Skin of body (tissue), 2 donors: ENCODE results near the gene TMEM47. TPM values are rescaled to one million over a fixed set of nuclear protein-coding genes. Genes with fewer than 3 reads are reported as not detected.
A peak's percentile ranks its signal among the peaks of the same experiment; 100 is the strongest.

Experiments used
- DNase-seq: peaks from one replicate; lab custom pipeline; 2025; lab: John Stamatoyannopoulos, UW
- total RNA-seq: library from RNA; depleted of rRNA; stranded (reverse); fragments of >200 nt; gene quantifications from one replicate; pipeline ENCODE4 v1.2.3, GENCODE V29; 2014

TMEM47 gene
- total RNA-seq, result 22.5 TPM

DNA sequence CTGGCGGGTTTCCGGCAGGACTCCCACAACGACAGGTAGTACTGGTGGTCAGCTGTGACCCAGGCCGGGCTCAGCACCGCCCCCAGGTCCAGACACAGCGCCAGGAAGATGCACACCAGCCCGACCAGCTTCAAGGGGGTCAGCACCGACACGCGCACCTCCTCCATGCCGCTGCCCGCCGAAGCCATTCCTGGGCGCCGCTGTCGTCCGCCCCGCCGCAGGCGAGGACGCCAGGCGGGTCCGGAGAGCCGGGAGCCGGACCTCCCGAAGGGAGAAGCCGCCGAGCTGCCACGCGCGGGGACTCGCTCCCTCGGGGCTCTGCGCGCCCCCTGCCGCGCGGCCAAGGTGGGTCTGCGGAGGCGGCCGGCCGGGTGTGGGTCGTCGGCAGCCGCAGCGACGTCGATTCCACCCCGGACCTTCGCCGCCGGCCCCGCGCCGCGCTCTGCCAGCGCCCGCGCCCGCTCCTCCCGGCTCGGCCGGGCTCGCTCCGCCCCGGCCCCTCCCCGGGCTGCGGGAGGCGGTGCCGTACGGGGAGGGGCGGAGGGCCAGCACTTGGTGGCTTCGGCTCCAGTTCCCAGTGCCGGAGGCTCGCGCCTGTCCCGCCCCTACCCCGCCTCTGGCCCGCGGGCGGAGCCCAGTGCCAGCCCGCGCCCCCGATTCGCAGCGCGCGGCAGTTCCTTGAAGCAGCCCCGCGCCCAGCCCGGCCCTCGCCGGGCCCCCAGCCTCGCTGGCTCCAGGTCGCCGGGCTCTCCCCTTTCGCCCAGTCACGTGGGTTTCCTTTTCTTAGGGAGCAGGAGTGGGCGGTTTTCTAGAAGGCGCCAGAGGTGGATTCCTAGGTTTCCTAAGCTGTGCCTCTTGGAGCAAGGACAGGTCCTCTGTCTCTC, at the start of gene TMEM47:
TMEM47 (minus strand) TSS at position 444 of the 884 bp plus-strand sequence; CDS start at position 188, 256 bp downstream.
- DNase-seq, result peak; percentile 31

DNA sequence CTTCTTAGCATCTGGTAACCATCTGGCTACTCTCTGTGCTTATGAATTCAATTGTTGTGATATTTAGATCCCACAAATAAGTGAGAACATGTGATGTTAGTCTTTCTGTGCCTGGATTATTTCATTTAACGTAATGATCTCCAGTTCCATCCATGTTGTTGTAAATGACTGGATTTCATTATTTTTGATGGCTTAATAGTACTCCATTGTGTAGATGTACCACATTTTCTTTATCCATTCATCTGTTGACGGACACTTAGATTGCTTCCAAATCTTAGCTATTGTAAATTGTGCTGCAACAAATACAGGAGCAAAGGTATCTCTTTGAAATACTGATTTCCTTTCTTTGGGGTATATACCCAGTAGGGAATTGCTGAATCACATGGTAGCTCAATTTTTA, 30.0 kb upstream of the TMEM47 start:
- DNase-seq, result no peak

DNA sequence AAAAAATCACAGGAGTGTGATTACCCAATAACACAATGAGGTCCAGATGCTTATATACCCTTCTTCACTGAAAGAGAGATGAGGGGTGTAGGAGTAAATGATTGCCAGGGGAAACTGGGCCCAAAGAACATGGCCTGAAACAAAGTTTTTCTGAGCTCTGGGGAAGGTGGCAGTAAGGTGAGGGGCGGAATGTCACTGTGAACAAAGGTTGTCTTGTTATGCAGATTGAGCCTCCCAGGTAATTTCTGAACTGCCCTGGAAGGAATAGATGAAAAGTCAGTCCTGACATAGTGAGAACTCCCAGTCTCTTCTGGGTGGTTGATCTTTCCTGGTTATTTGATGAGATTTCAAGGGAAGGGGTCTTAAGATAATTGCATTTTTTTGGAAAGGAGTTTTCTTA, 2.5 kb upstream of the TMEM47 start:
- DNase-seq, result no peak

DNA sequence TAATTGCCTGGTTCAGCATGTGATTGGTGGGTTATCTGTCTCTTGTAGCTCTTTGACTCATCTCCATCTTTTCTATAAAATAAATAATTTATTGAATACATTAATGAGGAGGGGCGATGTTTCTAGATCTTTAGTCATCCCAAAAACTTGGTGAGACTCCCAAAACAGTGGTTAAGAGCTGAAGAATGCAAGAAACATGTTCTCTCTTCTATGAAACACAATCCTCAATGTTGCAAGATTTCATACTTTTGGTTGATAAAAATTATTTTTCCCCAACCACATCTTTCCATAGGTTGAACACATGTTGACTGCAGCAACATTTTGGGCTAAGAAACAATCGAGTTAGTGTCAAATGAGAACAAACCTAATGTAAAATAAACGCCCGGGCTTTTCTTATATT, 1.2 kb upstream of the TMEM47 start:
- no peak for DNase-seq

DNA sequence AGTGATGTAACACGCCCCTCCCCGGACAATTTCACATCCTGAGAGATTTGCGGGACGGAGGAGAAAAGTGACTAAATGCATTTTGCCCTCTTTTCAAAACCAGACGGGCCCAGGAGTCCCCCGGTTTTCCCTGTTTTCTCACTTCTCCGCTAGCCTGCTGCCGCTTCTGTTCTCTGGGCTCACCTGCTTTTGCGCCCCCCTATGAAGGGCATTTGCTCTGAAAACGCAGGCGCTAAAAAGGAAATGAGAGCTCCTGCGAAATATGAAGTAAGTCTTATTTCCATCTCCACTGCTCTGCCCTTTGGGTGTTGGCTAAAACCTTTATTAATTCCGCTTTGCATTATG, 613 bp upstream of the TMEM47 start:
- DNase-seq, result no peak

DNA sequence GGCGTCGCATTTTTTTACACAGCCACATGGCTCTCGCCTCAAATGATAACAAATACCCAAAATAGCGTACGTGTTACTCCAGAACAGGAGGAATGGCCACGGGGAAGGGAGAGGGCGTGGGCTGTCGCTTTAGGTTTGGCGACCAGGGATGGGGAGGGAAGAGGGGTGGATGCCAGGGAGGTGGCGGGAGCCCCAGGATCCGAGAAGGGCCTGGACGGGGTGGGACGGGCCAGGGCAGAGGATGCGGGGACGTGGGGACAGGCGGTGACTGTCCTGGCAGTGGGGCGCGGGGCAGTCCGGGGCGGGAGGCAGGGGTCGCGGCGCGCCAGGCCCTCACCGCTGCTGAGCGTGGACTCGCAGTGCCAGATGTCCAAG, 631 bp downstream of the TMEM47 start:
- no peak for DNase-seq

DNA sequence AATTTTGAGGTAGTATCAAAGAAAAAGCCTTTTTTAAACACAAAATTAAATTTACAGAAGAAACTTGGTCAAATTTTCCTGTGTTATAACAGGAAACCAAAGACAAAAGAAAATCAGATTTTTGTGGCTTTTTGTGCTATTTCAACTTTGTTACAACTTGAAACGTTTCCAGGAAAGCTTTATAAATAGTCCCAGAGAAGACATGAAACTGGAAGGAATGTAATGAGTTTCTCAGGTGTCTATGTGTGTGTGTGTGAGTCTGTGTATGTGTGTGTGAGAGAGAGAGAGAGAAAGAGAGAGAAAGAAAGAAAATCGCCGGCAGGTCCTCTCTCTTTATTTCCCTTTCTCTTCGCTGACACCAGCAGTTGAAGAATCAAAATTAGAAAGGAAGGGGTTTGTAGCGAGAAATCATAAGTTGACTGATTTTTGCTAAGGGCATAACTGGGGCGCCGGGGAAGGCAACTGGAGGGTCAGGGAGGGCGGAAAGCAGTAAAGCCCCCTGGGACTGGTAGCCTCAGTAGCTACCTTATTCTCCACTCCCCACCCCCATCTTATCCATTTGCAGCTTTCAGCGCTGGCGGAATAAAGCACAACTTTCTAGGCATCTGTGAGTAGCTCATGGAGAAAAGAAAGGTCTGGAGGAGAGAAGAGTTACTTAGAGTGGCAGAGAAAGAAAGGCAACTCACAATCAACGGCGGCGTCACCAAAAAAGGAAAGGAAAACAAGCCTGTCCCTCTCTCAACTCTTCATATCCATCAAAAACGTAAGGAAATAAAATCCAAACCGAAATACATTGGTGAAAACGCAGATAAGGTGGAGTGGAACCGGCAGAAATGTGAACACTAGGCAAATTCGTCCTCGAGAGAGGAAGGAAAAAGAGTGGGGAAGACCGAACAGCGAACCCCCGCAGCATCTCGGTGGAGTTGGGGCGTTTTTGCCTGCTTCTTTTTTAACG, 1.3 kb downstream of the TMEM47 start:
- peak; percentile 11 for DNase-seq

DNA sequence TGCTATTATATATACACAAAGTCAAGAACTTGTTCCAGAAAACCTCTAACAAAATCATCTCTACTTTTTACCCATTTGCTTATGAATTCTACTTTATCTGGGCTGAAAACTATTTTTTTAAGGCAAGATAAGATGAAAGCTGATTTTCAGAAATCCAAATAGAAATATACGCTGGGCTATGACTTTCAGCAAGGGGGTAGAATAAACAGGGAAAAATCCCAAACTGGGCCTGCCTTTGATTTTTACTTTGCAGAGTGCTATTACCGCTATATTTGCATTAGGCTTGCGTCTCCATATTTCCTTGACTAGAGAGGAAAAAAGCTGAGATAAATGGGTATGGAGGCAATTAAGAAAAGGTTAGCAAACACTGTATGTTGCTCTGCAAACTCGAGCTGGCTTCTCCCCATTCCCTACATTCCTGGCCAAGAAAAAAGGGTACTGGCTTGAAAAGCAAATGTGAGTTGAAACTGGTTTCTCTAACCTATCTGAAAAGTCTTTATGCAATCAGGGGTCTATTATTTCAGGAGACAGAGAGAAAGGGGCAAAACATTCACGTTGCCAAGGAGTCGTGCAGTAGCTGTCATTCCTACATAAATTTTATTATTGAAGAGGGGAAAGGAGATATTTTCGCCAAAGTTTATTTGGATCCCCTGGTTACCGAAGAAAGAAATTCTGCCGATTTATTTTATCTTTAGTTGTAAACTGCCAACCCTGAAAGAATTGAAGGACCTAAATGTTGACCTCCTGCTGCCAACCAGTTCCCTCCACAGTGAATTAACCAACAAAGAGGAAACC, 2.2 kb downstream of the TMEM47 start:
- DNase-seq, result no peak

DNA sequence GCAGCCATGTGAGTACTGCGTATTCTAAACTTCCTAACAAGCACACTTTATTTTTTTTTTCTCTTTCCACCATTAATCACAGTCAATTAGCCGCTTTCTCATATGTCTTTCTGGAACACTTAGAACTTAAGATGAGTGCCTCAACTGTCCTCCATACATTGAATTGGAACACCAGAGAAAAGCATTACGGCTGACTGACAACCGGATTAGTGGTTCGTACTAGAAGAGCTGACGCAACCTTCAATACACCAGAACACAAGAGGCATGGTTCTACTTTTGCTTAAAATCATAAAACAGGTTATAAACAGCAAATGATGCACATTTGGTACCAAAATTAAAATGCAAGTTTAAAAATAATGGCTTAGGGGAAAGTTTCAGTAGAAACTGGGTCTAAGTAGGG, 3.3 kb downstream of the TMEM47 start:
- DNase-seq, result peak; percentile 11

DNA sequence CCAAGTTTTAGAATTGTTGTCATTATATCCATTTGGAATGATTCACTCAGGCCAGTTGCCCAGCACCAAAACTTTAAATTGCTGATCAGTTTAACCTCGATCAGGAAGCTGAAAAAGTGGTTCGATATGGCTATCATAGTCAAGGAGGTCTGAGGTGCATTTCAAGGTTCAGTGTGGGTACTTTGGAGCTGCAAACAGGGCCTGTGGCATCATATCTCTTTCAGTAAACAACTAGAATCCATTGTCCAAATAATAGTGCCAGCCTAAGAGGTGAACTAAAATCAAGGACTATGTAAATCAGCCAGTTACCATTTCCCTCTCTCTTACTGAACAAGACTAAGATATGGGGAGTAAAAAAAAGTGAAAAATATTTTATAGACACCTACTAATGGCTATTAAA, 14.2 kb downstream of the TMEM47 start:
- no peak for DNase-seq

DNA sequence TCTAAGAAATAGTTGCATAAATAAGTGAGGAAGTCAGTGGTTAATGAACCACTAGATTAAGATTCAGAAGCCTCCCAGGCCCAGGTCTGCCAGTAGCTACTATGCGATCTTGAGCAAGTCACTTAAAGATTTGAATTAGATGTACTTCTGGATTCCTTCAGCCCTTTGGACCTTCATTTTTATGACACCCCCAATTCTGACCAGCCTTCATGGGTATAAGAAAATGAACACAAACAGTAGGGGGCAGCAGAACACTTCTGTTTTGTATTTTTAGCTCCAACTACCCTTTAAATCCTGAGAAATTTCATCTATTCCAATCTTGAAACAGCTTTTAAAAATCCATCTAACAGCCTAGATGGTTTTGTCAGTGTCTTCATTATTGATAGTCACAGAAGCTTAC, 19.0 kb downstream of the TMEM47 start:
- no peak for DNase-seq

DNA sequence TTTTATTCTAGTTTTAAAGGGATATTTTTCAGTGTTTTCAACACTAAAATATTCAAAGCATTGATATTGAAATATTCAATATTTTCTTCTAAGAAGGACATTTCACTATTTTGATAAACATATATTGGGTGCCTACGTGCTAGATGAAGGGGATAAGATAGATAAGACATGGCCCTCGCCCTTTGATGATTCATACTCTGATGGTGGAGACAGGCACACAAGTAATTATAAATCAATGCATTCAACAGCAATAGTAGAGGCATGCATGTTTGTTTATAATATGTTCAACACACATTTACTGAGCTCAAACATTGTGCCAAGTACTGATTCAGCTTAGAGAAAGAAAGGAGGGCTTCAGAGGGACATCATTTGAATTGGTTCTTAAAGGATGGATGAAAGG, 22.7 kb downstream of the TMEM47 start:
- DNase-seq, result no peak

DNA sequence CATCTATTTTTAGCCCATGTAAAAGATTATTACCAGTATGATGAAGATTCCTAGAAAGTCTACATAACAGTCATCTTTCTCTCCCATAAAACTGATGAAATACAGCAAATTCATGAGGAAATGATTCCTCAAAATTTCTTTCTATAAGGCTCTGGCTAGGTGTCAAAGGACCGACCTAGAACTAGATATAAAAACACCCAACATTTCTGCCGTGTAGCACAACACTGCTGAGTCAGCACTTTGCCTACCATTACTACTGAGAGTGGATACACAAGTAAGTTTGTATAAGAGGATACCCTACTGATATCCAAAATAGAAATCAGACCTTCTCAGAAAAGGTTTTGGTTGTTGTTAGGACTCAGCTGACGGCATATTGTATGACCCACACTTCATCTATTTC, 24.7 kb downstream of the TMEM47 start:
- DNase-seq, result no peak

DNA sequence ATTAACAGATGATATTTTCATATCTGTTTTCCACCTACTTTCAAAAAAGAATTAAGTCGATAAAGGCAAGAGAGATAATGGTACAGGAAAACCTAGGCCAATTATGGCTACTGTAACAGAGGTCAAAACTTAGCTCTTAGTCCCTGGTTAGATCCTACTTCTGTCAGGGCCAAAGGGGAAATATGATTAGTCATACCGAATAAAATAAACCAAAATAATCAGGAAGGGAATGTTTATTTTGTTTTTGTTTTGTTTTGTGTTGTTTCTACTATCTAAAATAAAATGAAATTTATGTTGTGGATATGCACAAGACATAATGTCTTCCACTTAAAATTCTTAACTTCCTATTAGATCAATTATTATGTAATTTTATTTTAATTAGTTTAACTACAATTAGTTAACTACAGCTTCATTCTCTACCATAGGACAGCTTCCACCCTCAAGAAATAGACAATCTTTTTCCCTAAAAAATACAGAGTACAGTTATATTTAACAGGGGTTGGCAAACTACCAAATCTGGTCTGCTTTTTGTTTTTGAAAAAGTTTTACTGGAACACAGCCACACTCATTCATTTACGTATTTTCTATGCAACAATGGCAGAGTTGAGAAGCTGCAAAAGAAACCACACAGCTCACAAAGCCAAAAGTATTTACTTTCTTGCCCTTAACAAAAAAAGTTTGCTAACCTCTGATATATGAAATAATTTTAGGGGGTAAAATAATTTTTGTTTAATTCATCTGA, 25.4 kb downstream of the TMEM47 start:
- peak; percentile 44 for DNase-seq

DNA sequence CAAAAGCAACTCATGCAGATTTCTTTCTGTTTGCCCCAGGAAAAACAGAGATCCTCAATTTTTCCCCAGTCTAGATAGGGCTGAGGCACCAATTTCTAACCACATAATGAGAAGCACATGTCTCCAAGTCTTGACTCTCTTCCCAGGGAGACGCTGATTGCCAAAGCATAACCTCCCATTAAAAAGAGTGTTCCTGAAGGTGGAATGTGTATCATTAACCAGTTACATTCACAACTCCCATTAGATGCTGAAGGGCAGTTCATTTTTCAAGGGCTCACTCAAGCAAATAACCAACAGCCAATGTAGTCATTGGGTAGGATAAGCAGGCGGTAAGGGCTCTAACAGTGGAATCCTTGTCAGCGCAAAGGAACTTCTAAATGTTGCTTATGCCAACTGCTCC, 27.5 kb downstream of the TMEM47 start:
- peak; percentile 4 for DNase-seq

DNA sequence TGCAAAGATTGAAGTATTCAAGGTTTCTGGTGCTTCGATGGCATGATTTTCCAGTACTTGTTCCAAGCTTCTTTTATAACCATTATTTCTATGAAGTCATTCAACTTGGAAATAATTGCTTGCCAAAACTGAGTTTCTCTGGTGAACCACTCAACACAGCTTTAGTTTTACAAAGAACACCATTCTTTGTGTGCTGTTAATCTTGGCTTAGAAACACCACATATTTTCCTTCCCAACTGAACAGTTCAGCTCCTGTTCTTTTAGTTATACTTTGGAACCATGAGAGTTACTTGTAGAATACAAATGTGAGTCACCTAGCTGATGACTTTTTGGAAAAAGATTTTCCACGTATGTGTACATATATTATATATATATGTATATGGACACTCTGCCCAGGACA, 32.7 kb downstream of the TMEM47 start:
- no peak for DNase-seq

DNA sequence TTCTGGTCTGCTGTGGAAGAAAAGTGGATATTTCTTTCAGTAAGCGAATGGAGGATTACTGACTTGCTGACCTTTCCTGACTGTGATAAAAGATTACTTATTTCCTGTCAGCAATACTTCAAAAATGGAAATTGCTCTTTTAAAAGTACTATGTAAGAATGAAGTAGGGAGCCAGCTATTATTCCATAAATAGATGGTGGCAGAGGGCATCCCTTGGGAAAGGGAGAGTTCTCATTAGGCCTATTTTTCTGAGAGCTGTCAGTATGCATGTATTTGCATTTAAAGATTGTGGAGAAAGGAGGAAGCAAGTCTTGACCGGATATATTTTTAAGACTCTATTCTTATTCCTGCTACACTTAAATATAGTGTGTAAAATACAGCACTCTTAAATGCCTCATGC, 37.2 kb downstream of the TMEM47 start:
- DNase-seq, result no peak

DNA sequence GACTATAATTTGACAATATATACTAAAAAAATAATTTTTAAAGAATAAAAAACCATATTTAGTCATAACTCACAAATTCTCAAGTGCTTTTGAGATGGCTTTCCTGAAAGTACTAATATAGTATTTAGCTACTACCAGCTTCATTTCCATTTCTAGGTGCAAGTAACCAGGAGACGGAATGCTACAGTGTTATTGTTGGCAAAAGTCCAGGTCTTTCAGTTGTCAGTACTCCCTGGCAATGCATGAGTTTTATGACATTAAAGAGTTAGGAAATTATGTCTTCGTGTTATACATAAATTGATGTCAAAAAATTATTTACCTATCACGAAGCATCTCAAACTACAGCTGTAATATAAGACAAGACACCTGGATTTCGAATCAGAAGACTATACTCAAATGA, 45.0 kb downstream of the TMEM47 start:
- no peak for DNase-seq

DNA sequence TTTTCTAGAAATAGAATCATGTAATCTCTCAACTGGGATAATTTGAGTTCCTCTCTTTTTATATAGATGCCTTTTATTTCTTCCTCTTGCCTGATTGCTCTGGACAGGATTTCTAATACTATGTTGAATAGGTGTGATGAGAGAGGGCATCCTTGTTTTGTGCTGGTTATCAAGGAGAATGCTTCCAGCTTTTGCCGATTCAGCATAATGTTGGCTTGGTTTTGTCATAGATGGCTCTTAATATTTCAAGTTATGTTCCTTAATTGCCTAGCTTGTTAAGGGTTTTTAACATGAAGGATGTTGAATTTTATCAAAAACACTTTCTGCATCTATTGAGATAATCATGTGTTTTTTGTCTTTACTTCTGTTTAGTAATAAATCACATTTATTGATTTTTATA, 58.7 kb downstream of the TMEM47 start:
- DNase-seq, result no peak

DNA sequence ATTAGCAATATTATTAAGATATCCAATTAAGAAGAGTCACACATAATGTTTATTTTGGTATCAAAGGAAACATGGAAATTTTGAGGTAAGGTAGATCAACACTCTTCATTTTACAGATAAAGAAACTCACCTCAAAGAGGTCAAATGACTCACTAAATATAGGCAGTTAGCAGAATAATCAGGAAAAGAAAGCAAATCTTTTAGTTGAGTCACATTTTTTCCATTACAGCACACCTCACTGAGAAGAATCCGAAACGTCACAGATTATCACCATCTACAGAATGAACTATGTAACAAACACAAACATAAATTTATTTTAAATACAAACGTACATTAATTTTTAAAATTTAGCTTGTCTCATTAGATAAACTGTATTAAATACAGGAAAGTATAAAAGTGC, 70.1 kb downstream of the TMEM47 start:
- DNase-seq, result no peak

DNA sequence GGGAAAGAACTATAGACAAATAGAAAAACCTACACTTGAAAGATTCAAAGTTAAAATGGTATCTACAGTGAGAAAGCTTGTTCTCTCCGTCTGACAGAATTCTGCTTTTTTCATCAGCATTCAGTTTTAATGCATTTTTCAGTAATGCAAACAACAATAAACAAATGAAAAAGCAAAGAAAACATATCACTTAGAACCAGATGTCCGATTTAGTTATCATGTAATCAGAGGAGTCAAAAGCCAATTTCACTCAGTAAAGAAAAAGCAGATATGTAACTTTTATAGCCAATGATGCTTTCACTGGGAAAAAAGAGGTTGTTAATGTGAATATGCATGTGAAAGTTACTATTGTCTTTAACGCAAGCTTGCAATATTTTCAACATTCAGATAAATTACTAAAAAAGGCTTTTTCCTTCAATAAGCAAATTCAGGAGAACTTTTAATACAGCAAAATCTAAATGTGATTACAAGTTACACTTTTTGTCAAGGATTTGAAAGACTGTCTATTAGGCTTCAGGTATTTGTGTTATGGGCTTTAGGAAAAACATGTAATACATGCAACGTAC, 70.7 kb downstream of the TMEM47 start:
- no peak for DNase-seq
